Inflammatory macrophage treated with lipopolysaccharide for 4 hours (primary cell): ENCODE data around the gene OMA1.

Source experiments
- DNase-seq: peaks from one replicate; pipeline ENCODE4 v3.0.0-alpha.2; 2020

The OMA1 gene

GRCh38 chr1:58457023-58457635 lies 89.4 kb downstream of the OMA1 start:
- DNase-seq, result no peak

- no peak for DNase-seq
These were observed 90.1 kb downstream of the OMA1 start for GRCh38 chr1:58456470-58456869.

GRCh38 chr1:58454807-58455206 lies 91.7 kb downstream of the OMA1 start:
- no peak for DNase-seq

- DNase-seq, result no peak
These were observed 92.1 kb downstream of the OMA1 start for GRCh38 chr1:58454385-58454784.

- DNase-seq, result no peak
These were observed 94.8 kb downstream of the OMA1 start for GRCh38 chr1:58451560-58452191.

- DNase-seq, result no peak
These were observed 98.6 kb downstream of the OMA1 start for GRCh38 chr1:58447886-58448285.

GRCh38 chr1:58447042-58447441 lies 99.5 kb downstream of the OMA1 start:
- no peak for DNase-seq

GRCh38 chr1:58446368-58446767 lies 100.2 kb downstream of the OMA1 start:
- no peak for DNase-seq

- no peak for DNase-seq
These were observed 102.3 kb downstream of the OMA1 start for GRCh38 chr1:58443986-58444868.

- DNase-seq, result no peak
These were observed 104.4 kb downstream of the OMA1 start for GRCh38 chr1:58442114-58442513.

GRCh38 chr1:58441699-58442098 lies 104.8 kb downstream of the OMA1 start:
- DNase-seq, result no peak

- DNase-seq, result no peak
These were observed 105.8 kb downstream of the OMA1 start for GRCh38 chr1:58440696-58441095.

GRCh38 chr1:58439946-58440345 lies 106.6 kb downstream of the OMA1 start:
- DNase-seq, result no peak

GRCh38 chr1:58438468-58438867 lies 108.1 kb downstream of the OMA1 start:
- no peak for DNase-seq

- DNase-seq, result no peak
These were observed 108.9 kb downstream of the OMA1 start for GRCh38 chr1:58437623-58438022.

- DNase-seq, result no peak
These were observed 109.8 kb downstream of the OMA1 start for GRCh38 chr1:58436615-58437297.

GRCh38 chr1:58435376-58435775 lies 111.2 kb downstream of the OMA1 start:
- peak; percentile 18 for DNase-seq

- DNase-seq, result peak; percentile 64
These were observed 111.9 kb downstream of the OMA1 start for GRCh38 chr1:58434607-58435006.

GRCh38 chr1:58434181-58434580 lies 112.3 kb downstream of the OMA1 start:
- DNase-seq, result no peak

- peak; percentile 30 for DNase-seq
These were observed 113.5 kb downstream of the OMA1 start for GRCh38 chr1:58432851-58433668.

GRCh38 chr1:58431901-58432620 lies 114.5 kb downstream of the OMA1 start:
- DNase-seq, result peak; percentile 46
